HepG2 (cell line): ENCODE data around the gene TUBGCP6. TPM values are rescaled to one million over a fixed set of nuclear protein-coding genes. Genes with fewer than 3 reads are reported as not detected.
A peak's percentile ranks its signal among the peaks of the same experiment; 100 is the strongest.

ENCODE experiments used
- GZF1 ChIP-seq: sonication (generic); formaldehyde crosslinking; IDR thresholded peaks from 2 replicates; pipeline ENCODE4 v1.5.1; 2020; ENCODE audit warnings: mild to moderate bottlenecking, missing genetic modification reagents
- HMGA1 ChIP-seq: sonication (generic); formaldehyde crosslinking; conservative IDR thresholded peaks from 2 replicates; pipeline ENCODE4 v1.4.0; 2020; ENCODE audit warnings: missing genetic modification reagents
- HNRNPK ChIP-seq: fragments of 200-400 bp; formaldehyde crosslinking; IDR thresholded peaks from 2 replicates; pipeline ENCODE4 v1.6.1; 2018; ENCODE audit warnings: low read length, low read depth, moderate library complexity, mild to moderate bottlenecking; ENCODE audit not compliant: poor library complexity, severe bottlenecking
- SIX4 ChIP-seq: sonication (generic); formaldehyde crosslinking; IDR thresholded peaks from 2 replicates; pipeline ENCODE4 v1.4.0; 2020; ENCODE audit warnings: missing genetic modification reagents
- SMAD3 ChIP-seq: sonication (generic); formaldehyde crosslinking; IDR thresholded peaks from 2 replicates; pipeline ENCODE4 v1.4.0; 2020; ENCODE audit warnings: missing genetic modification reagents
- SMC3 ChIP-seq: IDR thresholded peaks from 2 replicates; pipeline ENCODE4 v1.6.1; 2011; ENCODE audit warnings: low read length, improper control_type of control experiment
- TCF7 ChIP-seq: sonication (generic); IDR thresholded peaks from 2 replicates; pipeline ENCODE4 v1.6.1; 2016; ENCODE audit warnings: antibody characterized with exemption, low read depth
- ZFP36 ChIP-seq: fragments of 150-350 bp; IDR thresholded peaks from 2 replicates; pipeline ENCODE4 v1.6.1; 2018; ENCODE audit warnings: borderline replicate concordance, low read length, low read depth; ENCODE audit not compliant: partially characterized antibody
- ZKSCAN8 ChIP-seq: IDR thresholded peaks from 2 replicates; pipeline ENCODE4 v1.6.1; 2016; ENCODE audit warnings: borderline replicate concordance, missing genetic modification reagents, missing compliant biosample characterization
- ZNF263 ChIP-seq: sonication (generic); formaldehyde crosslinking; IDR thresholded peaks from 2 replicates; pipeline ENCODE4 v1.4.0; 2020; ENCODE audit warnings: missing genetic modification reagents
- ZNF670 ChIP-seq: sonication (generic); formaldehyde crosslinking; IDR thresholded peaks from 2 replicates; pipeline ENCODE4 v1.8.0; 2022; ENCODE audit warnings: mild to moderate bottlenecking, missing genetic modification reagents, borderline replicate concordance
- ZNF83 ChIP-seq: sonication (generic); formaldehyde crosslinking; IDR thresholded peaks from 2 replicates; pipeline ENCODE4 v1.4.0; 2020; ENCODE audit warnings: missing genetic modification reagents, mild to moderate bottlenecking, borderline replicate concordance
- polyA plus RNA-seq, 8 experiments: library from polyadenylated mRNA; depleted of rRNA in 3 of 8; stranded (reverse) in 7 of 8; unstranded in 1 of 8; fragments of >200 nt; fragmentation: Illumina TruSeq in 4 of 8; extraction: Trizol in 4 of 8; gene quantifications; 2 replicates each; pipeline versions ENCODE4 v1.2.1 to v1.2.3, GENCODE V29; 2011 to 2016; ENCODE audit warnings: low read depth in 4 of 8, missing spikeins in 1 of 8, mixed read lengths in 1 of 8; ENCODE audit not compliant: insufficient read depth in 1 of 8
- total RNA-seq, 5 experiments: library from RNA; depleted of rRNA; stranded (reverse); fragments of >200 nt; fragmentation: Illumina TruSeq; extraction: Trizol; gene quantifications; 2 replicates each; pipeline ENCODE4 v1.2.3, GENCODE V29; 2016; ENCODE audit warnings: low read depth in 1 of 5
- TF ChIP-seq, protein P1 (sequence below): sonication (generic); formaldehyde crosslinking; IDR thresholded peaks from 2 replicates; pipeline ENCODE4 v1.9.0; 2021; ENCODE audit warnings: missing genetic modification reagents, borderline replicate concordance
- TF ChIP-seq, protein P2 (sequence below): sonication (generic); formaldehyde crosslinking; IDR thresholded peaks from 2 replicates; pipeline ENCODE4 v1.5.0; 2020; ENCODE audit warnings: mild to moderate bottlenecking, missing genetic modification reagents
- TF ChIP-seq, protein P3 (sequence below), 2 experiments: IDR thresholded peaks; 2 replicates each; pipeline ENCODE4 v1.6.1; 2011 to 2012; ENCODE audit warnings: low read length in 2 of 2, borderline replicate concordance in 1 of 2, low read depth in 1 of 2, mild to moderate bottlenecking in 1 of 2, moderate library complexity in 1 of 2
- TF ChIP-seq, protein P4 (sequence below): sonication (generic); formaldehyde crosslinking; IDR thresholded peaks from 2 replicates; pipeline ENCODE4 v1.8.0; 2023; ENCODE audit warnings: mild to moderate bottlenecking, missing genetic modification reagents
- TF ChIP-seq, protein P5 (sequence below): sonication (generic); formaldehyde crosslinking; IDR thresholded peaks from 2 replicates; pipeline ENCODE4 v1.4.0; 2020; ENCODE audit warnings: missing genetic modification reagents
- TF ChIP-seq, protein P6 (sequence below): IDR thresholded peaks from 2 replicates; pipeline ENCODE4 v1.6.1; 2016

TUBGCP6 gene
- total and polyA plus RNA-seq, 2 of the 13 experiments (the other 11 are each of a cell fraction or from before 2014, with no cell fraction given), result 14.6 to 15.7 TPM

DNA sequence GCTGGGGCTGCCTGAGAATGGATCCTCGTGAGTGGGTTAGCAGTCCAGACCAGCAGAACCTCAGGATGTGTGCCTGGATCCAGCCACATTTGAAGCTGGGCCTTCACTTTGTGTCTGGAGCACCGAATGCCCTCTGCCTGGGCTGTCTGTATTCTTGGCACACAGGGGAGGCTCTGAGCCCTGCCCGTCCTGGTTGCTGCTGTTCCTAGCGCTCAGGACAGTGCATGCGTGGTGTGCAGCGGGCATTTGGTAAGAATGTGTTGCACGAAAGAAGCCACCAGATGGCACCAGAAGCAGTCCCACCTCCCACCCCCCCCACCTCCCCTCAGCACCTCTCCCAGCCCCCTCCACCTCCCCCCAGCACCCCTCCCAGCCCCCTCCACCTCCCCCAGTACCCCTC, 29.5 kb upstream of the TUBGCP6 start (continued):
- TF ChIP-seq, protein P1, sequence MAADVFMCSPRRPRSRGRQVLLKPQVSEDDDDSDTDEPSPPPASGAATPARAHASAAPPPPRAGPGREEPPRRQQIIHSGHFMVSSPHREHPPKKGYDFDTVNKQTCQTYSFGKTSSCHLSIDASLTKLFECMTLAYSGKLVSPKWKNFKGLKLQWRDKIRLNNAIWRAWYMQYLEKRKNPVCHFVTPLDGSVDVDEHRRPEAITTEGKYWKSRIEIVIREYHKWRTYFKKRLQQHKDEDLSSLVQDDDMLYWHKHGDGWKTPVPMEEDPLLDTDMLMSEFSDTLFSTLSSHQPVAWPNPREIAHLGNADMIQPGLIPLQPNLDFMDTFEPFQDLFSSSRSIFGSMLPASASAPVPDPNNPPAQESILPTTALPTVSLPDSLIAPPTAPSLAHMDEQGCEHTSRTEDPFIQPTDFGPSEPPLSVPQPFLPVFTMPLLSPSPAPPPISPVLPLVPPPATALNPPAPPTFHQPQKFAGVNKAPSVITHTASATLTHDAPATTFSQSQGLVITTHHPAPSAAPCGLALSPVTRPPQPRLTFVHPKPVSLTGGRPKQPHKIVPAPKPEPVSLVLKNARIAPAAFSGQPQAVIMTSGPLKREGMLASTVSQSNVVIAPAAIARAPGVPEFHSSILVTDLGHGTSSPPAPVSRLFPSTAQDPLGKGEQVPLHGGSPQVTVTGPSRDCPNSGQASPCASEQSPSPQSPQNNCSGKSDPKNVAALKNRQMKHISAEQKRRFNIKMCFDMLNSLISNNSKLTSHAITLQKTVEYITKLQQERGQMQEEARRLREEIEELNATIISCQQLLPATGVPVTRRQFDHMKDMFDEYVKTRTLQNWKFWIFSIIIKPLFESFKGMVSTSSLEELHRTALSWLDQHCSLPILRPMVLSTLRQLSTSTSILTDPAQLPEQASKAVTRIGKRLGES, result no peak
- TF ChIP-seq GZF1 (CRISPR knock-in tag) (no peak), ZNF263 (no peak), SMC3 (peak; percentile 37; the same call in 1 of the 2 replicates), SIX4 (CRISPR knock-in tag) (no peak), ZKSCAN8 (CRISPR knock-in tag) (no peak), ZNF670 (no peak), ZNF83 (CRISPR knock-in tag) (no peak), SMAD3 (CRISPR knock-in tag) (no peak), ZFP36 (no peak), HNRNPK (peak; percentile 74), TCF7 (no peak), HMGA1 (CRISPR knock-in tag) (no peak)
- TF ChIP-seq, protein P2, sequence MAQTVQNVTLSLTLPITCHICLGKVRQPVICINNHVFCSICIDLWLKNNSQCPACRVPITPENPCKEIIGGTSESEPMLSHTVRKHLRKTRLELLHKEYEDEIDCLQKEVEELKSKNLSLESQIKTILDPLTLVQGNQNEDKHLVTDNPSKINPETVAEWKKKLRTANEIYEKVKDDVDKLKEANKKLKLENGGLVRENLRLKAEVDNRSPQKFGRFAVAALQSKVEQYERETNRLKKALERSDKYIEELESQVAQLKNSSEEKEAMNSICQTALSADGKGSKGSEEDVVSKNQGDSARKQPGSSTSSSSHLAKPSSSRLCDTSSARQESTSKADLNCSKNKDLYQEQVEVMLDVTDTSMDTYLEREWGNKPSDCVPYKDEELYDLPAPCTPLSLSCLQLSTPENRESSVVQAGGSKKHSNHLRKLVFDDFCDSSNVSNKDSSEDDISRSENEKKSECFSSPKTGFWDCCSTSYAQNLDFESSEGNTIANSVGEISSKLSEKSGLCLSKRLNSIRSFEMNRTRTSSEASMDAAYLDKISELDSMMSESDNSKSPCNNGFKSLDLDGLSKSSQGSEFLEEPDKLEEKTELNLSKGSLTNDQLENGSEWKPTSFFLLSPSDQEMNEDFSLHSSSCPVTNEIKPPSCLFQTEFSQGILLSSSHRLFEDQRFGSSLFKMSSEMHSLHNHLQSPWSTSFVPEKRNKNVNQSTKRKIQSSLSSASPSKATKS (CRISPR knock-in tag), result no peak
- TF ChIP-seq, protein P3, sequence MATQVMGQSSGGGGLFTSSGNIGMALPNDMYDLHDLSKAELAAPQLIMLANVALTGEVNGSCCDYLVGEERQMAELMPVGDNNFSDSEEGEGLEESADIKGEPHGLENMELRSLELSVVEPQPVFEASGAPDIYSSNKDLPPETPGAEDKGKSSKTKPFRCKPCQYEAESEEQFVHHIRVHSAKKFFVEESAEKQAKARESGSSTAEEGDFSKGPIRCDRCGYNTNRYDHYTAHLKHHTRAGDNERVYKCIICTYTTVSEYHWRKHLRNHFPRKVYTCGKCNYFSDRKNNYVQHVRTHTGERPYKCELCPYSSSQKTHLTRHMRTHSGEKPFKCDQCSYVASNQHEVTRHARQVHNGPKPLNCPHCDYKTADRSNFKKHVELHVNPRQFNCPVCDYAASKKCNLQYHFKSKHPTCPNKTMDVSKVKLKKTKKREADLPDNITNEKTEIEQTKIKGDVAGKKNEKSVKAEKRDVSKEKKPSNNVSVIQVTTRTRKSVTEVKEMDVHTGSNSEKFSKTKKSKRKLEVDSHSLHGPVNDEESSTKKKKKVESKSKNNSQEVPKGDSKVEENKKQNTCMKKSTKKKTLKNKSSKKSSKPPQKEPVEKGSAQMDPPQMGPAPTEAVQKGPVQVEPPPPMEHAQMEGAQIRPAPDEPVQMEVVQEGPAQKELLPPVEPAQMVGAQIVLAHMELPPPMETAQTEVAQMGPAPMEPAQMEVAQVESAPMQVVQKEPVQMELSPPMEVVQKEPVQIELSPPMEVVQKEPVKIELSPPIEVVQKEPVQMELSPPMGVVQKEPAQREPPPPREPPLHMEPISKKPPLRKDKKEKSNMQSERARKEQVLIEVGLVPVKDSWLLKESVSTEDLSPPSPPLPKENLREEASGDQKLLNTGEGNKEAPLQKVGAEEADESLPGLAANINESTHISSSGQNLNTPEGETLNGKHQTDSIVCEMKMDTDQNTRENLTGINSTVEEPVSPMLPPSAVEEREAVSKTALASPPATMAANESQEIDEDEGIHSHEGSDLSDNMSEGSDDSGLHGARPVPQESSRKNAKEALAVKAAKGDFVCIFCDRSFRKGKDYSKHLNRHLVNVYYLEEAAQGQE (IDR thresholded peaks at IDR 0.05; ENCODE audit: borderline replicate concordance in 1 of 2, low read depth in 1 of 2, low read length in 2 of 2), result no peak
- TF ChIP-seq, protein P4, sequence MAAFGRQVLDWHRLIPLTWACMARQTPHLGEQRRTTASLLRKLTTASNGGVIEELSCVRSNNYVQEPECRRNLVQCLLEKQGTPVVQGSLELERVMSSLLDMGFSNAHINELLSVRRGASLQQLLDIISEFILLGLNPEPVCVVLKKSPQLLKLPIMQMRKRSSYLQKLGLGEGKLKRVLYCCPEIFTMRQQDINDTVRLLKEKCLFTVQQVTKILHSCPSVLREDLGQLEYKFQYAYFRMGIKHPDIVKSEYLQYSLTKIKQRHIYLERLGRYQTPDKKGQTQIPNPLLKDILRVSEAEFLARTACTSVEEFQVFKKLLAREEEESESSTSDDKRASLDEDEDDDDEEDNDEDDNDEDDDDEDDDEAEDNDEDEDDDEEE (CRISPR knock-in tag), result no peak
- TF ChIP-seq, protein P5, sequence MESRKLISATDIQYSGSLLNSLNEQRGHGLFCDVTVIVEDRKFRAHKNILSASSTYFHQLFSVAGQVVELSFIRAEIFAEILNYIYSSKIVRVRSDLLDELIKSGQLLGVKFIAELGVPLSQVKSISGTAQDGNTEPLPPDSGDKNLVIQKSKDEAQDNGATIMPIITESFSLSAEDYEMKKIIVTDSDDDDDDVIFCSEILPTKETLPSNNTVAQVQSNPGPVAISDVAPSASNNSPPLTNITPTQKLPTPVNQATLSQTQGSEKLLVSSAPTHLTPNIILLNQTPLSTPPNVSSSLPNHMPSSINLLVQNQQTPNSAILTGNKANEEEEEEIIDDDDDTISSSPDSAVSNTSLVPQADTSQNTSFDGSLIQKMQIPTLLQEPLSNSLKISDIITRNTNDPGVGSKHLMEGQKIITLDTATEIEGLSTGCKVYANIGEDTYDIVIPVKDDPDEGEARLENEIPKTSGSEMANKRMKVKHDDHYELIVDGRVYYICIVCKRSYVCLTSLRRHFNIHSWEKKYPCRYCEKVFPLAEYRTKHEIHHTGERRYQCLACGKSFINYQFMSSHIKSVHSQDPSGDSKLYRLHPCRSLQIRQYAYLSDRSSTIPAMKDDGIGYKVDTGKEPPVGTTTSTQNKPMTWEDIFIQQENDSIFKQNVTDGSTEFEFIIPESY, result peak; percentile 99
- TF ChIP-seq, protein P6, sequence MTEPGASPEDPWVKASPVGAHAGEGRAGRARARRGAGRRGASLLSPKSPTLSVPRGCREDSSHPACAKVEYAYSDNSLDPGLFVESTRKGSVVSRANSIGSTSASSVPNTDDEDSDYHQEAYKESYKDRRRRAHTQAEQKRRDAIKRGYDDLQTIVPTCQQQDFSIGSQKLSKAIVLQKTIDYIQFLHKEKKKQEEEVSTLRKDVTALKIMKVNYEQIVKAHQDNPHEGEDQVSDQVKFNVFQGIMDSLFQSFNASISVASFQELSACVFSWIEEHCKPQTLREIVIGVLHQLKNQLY (CRISPR knock-in tag), result no peak
